NCI-H82 treated with DMSO at 0.1 percent for 48 hours (cell line): ENCODE measurements around the gene PCSK6.
"Not testable (repeated sequence)": the region's sequence is repeated elsewhere in the genome, so short reads cannot be mapped to it uniquely, and the experiment has no call there.

Source experiments
- DNase-seq: peaks from one replicate; lab custom pipeline; 2025; ENCODE audit not compliant: unreplicated experiment; lab: John Stamatoyannopoulos, UW

The PCSK6 gene

GRCh38 chr15:101382544-101382943 lies 107.0 kb downstream of the PCSK6 start:
- no peak for DNase-seq

GRCh38 chr15:101381671-101382212 lies 107.8 kb downstream of the PCSK6 start:
- no peak for DNase-seq

DNA sequence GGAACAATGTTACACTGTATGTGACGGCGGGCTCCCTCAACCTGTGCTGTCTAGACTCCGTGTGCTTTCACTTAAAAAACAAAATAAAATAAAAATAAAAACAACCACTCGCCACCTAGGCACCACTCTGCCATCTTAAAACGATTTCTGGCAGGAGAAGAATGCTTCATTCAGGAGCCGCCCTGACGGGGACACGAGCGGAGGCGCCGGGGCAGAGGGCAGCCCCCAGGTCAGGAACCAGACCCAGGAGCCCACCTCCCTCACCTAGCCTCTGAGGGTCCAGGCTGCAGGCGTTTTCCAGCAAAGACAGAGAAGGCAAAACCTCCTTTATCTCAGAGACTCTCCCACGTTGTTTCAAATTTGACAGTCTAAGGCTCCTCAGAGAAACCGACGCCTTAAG lies 109.4 kb downstream of the PCSK6 start:
- DNase-seq: no peak

DNA sequence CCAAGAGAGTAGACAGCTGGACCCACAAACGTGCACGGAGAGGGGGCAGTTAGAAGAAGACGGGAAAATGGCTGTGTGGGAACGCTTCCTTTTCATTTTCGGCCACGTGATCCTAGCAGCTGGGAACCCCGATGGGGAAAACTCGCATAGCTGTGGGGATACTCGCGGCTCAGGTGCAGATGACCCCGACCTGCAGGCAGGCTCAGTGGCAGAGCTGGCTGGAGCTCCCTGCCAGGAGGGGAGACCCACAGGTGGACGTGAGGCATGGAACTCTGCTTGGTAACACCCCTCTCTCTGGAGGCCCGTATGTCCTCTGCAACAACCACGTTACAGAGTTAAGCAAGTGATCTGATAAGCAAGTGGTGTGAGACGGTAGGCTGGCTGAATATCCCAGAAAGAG lies 109.9 kb downstream of the PCSK6 start:
- DNase-seq: no peak

- DNase-seq: no peak
Observed at GRCh38 chr15:101378879-101379278, 110.6 kb downstream of the PCSK6 start.

GRCh38 chr15:101378171-101378755 lies 111.2 kb downstream of the PCSK6 start:
- no peak for DNase-seq

GRCh38 chr15:101376615-101377395 lies 112.7 kb downstream of the PCSK6 start:
- DNase-seq: no peak

- DNase-seq: not testable (repeated sequence)
Observed at GRCh38 chr15:101375006-101375405, 114.5 kb downstream of the PCSK6 start.

- DNase-seq: no peak
Observed at GRCh38 chr15:101374326-101374725, 115.2 kb downstream of the PCSK6 start.

DNA sequence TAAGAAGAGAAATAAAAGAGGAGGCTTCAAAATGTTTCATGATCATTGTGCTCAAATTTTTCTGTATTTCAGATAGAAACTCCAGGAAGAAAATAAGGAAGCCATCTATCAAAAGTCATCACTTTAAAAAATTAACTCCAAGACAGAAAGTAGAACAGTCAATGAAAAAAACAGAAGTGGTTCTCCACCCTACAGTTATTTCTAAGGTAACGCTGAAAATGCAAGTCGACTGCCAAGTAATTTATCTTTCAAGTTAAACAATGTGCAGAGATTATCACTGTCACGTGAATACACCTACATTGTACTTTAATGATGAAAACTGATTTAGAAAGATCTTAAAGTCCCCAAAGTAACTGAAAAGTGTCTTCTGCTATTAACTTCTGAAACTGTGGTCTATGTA lies 115.9 kb downstream of the PCSK6 start:
- no peak for DNase-seq

GRCh38 chr15:101372960-101373525 lies 116.5 kb downstream of the PCSK6 start:
- no peak for DNase-seq

DNA sequence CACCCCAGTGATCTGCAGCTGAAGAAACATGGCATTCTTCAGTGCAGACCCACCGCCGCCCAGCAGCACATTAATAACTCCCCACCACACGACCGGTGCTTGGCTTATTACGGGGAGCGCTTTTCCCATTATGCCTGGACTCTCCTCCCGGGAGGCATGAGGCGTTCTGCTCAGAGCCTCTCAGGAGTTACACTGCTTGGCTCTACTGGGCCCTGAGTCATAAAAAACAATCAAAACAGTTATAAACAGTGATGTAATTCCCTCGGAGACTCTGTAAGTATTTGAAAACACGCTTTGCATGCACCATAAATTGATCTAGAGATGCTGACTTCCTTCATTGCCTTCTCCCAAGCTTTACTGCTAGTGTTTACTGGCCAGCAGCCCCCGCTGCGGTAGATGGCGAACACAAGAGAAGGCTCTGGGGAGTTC lies 117.3 kb downstream of the PCSK6 start:
- DNase-seq: no peak

DNA sequence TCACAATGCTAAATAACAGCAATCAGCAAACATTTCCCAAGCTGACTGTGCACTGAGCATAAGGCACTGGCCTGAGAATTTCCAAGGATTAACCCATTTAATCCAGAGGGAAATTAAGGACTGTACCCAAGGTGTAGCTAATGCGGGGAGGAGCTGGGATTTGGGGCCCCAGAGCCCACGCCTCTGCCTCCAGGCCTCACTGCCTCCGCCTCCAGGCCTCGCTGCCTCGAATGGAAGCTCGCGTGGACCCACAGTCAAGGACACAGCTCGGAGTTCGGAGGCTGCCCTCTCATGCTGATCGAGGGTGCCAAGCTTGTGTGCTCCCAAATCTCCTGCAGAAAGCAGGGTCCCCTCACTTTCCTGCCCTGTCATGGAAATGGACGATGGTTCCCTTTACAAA lies 118.0 kb downstream of the PCSK6 start:
- peak; percentile 47 for DNase-seq

DNA sequence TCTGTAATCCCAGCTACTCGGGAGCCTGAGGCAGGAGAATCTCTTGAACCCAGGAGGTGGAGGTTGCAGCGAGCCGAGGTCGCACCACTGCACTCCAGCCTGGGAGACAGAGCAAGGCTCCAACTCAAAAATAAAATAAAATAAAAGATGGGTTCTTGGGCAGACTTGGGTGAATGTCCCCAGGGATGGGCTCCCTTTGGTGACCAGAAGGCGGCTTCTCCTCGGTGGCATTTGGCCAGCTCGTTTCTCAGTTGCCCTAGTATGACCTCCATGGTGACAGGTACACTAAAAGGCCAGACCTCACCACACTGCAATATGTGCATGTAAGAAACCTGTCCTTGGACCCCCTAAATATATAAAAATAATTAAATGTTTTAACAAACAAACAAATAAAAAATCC lies 118.4 kb downstream of the PCSK6 start:
- DNase-seq: no peak

GRCh38 chr15:101370330-101371024 lies 119.0 kb downstream of the PCSK6 start:
- no peak for DNase-seq

- no peak for DNase-seq
Observed at GRCh38 chr15:101369676-101370075, 119.8 kb downstream of the PCSK6 start.

- DNase-seq: no peak
Observed at GRCh38 chr15:101368861-101369642, 120.5 kb downstream of the PCSK6 start.

DNA sequence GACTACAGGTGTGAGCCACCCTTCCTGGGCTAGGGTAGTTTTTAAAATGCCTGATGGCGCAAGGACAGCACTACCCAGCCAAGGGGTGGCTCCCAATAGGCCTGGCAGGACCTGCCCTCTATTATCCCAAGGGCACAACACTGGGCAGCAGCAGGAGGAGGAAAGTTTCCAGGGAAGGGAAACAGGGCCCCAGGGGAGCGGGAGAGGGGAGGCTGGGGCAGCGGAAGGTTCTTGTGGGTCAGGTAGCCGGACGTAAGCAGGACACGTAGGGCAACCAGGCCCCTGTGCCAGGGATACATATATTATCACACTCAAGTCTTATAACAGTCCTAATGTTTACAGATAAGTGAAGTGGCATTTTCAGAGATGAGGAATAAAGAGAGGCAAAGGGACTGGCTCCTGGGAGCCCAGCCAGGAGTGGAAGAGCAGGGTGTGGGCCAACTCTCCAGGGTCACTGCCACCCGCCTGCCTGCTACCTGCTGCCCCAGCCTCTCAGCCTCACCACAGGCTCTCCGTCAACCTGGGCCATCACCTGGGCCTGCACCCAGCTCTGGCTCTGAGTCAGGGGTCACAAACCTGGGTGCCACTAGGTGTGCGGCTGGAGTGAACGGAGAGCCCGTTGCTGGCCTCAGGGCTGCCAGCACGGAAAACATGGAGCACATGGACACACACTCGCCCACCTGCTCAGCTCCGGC lies 121.3 kb downstream of the PCSK6 start:
- no peak for DNase-seq

- DNase-seq: no peak
Observed at GRCh38 chr15:101366853-101367252, 122.7 kb downstream of the PCSK6 start.

DNA sequence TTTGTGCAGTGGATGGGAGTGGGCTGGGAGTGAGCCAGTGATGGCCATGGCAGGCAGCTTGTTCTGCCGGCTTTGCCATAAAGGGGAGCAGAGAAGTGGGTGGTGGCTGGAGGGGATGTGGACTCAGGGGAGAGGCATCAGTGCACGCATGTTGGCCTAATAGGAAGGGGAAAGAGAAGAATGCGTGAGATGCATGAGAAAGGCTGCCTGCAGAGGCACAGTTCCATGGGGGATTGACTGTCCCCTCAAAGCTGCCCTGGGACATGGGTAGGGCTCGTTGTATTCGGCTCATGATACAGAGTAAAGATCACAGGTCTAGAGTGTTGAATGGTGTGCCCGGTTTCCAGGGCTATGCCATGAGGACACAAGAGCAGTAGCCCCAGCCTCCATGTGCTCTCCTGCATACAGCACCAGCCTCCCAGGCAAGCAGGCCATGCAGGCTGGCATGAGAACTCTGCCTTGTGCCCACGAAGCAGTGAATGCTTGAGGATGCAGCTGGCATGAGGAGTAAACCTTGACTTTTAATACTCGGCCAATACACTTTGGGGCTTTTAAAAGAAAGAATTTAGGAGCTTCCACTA lies 126.4 kb downstream of the PCSK6 start:
- no peak for DNase-seq
